Mucosa of rectum (tissue), 2 donors: ENCODE measurements around the gene MZT2B.
"Not testable (repeated sequence)": the region's sequence is repeated elsewhere in the genome, so short reads cannot be mapped to it uniquely, and the experiment has no call there.

Experiments
- H3K27ac ChIP-seq, 2 donors: one replicate each; pipeline ENCODE4 v1.7.0; 2013; ENCODE audit warnings: inconsistent platforms in 2 of 2, low read depth in 2 of 2, low read length in 2 of 2
- H3K27me3 ChIP-seq, 2 donors: one replicate each; pipeline ENCODE4 v1.7.0; 2013; ENCODE audit warnings: low read length in 2 of 2; ENCODE audit not compliant: control insufficient read depth in 2 of 2, insufficient read depth in 2 of 2
- H3K36me3 ChIP-seq, 2 donors: one replicate each; pipeline ENCODE4 v1.7.0; 2013; ENCODE audit warnings: low read length in 2 of 2; ENCODE audit not compliant: control insufficient read depth in 2 of 2, insufficient read depth in 2 of 2
- H3K4me1 ChIP-seq, 2 donors: one replicate each; pipeline ENCODE4 v1.7.0; 2013; ENCODE audit warnings: low read length in 2 of 2, mild to moderate bottlenecking in 1 of 2; ENCODE audit not compliant: control insufficient read depth in 2 of 2, insufficient read depth in 2 of 2
- H3K4me3 ChIP-seq, 2 donors: one replicate each; pipeline ENCODE4 v1.7.0; 2013; ENCODE audit warnings: low read length in 2 of 2
- H3K9ac ChIP-seq, 2 donors: one replicate each; pipeline ENCODE4 v1.7.0; 2013; ENCODE audit warnings: low read length in 2 of 2, low read depth in 1 of 2, mild to moderate bottlenecking in 1 of 2
- H3K9me3 ChIP-seq, 2 donors: one replicate each; pipeline ENCODE4 v1.7.0; 2013; ENCODE audit warnings: low read length in 2 of 2; ENCODE audit not compliant: control insufficient read depth in 2 of 2
- donor health status: healthy.
- donor health status: Normal muscosa, but diverticular disease.

The MZT2B gene

DNA sequence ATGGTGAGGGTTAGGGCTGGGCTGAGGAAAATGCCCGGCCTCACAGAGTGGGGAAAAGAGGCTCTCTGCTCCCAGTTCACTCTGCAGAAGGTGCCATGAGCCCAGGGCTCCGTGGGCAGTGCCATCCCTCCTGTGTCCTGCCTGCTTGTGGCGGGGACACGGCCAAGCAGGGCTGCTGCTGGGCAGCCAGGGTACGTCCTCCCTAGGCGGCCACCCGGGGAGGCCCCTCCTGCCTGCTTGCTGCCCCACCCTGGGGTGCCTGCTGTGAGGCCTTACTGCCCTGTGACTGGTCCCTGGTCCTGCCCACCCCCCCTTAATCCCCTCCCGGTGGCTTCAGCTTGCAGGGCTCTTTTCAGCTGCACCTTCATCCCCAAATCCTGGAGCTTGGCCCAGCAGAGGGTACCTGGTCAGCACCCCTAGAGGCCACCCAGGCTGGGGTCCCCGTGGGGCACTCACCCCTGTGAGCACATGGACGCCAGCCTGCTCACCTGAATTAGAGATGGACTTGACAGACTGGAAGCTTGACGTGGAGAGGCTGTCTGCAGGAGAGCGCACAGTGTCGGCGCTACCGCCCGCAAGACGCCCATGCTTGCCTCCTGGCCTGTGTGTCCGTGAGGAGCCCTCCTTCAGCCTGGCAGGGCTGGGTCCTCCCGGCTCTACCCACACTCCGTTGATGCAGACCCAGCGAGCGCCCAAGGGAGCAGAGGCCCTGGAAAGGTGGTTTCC lies 40.3 kb upstream of the MZT2B start:
- H3K4me3 ChIP-seq, H3K9ac ChIP-seq, H3K4me1 ChIP-seq, H3K36me3 ChIP-seq, H3K27me3 ChIP-seq, H3K27ac ChIP-seq, H3K9me3 ChIP-seq: not testable (repeated sequence)

DNA sequence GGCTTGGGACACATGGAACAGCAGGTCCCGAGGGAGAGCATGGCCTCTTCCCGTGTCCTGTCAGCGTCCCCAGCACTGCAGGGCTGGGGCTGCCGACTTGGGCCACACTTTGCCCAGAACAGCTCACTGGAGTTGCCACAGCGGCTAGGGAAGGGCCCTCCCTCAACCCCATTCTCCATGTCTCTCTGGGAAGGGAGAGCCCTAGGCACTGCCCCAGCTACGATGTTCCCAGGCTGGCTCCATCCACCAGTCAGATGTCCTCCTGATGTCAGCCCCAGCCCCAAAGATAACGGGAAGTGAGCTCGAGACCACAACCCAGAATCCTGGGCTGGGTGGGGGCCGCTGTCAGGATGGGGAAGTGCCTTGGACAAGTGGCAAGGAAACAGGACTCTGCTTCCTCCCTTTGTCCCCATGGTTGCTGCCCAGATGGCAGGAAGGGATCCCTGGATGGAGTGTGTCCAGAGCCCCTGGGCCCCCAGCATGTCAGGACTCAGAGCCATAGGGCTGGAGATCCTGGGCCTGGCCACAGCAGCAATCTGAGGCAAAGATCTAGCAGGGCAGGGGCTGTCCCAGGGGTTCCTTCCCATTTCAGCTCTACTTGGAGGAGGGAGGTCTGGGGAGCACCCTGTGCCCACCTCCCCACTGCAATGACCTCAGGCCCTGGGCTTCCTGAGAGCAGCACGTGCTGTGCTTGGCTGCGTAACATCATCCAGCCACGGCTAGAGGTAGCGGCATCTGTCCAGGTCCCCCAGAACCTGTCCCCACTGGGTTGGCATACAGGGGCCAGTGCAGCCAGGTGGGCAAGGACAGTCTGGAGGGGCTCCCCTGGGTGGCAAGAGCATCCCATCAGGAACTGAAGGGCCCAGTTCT lies 39.4 kb upstream of the MZT2B start:
- not testable (repeated sequence) for H3K36me3 ChIP-seq, H3K27me3 ChIP-seq, H3K4me1 ChIP-seq, H3K9ac ChIP-seq, H3K27ac ChIP-seq, H3K9me3 ChIP-seq, H3K4me3 ChIP-seq

DNA sequence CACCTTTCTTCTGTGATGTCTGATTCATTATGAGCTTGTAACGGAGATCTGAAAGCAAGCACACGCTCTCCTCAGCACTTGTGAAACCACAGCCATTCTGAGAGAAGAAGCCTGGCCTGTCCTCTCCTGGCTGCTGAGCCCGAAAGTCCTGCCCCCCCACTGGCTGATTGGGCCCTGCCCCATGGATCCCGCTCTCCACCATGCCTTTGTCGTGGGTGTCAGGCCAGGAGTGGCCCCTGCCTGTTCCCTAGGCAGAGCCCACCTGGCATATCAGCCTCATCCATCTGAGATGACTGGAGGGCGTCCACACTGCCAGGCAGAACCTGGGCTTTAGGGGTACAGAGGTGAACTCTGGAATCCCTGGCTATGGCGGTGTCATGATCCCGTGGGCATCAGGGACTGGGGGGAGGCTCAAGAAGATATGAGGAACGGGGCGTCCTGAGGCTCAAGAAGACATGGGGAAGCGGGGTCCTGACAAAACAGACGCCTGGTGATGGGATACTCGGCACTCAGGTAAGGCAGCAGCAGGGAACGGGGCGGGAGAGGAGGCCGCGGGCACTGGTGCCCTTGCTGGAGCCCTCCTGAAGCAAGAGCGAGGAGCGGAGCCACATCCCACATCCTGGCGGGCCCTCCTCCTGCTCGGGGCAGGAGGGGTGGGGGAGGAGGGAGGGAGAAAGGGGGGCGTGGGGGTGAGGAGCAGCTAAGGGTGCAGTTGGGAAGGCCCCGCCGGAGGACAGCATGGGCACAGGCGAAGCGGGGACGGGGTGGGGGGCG lies 38.6 kb upstream of the MZT2B start:
- not testable (repeated sequence) for H3K27ac ChIP-seq, H3K4me3 ChIP-seq, H3K27me3 ChIP-seq, H3K9me3 ChIP-seq, H3K36me3 ChIP-seq, H3K9ac ChIP-seq, H3K4me1 ChIP-seq

DNA sequence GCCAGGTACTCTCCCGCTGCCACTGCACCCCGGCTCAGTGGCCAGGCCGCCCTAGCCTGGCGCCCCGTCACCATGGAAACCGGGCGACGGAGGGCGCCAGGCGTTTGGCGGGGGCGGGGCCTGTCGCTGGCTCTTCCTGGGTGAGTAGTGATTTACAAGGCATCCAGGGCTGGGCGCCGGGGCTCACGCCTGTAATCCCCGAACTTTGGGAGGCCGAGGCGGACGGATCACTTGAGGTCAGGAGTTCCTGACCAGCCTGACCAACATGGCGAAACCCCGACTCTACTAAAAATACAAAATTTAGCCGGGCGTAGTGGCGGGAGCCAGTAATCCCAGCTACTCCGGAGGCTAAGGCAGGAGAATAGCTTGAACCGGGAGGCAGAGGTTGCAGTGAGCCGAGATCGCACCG lies 37.1 kb upstream of the MZT2B start, which contains the start of gene CCDC74B:
CCDC74B (minus strand) TSS at position 107 of the 409 bp plus-strand sequence. CDS start 116 bp downstream, outside the sequence.
- H3K4me3 ChIP-seq = peak within 1 kb of the TSS in 1 of 2 donors; percentile 20
- H3K27me3 ChIP-seq, H3K36me3 ChIP-seq, H3K27ac ChIP-seq, H3K9me3 ChIP-seq, H3K4me1 ChIP-seq, H3K9ac ChIP-seq: not testable (repeated sequence)

DNA sequence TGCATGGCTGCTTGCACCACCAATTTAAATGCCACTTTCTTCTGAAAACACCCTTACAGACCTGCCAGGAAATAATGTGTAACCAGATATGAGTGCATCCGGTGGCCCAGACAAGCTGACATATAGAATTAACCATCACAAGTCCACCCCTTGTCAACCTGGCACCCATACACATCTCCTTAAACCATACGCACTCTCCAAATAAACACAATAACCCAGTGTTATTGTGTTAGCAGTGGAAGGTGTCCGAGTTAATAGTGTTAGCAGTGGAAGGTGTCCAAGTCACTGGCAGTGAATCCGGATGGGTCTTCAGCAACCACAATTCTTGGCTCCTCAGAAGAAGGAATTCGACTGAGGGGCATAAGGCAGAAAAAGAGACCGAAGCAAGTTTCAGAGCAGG lies 33.5 kb upstream of the MZT2B start:
- not testable (repeated sequence) for H3K9me3 ChIP-seq, H3K36me3 ChIP-seq, H3K27me3 ChIP-seq, H3K27ac ChIP-seq, H3K9ac ChIP-seq, H3K4me3 ChIP-seq, H3K4me1 ChIP-seq

DNA sequence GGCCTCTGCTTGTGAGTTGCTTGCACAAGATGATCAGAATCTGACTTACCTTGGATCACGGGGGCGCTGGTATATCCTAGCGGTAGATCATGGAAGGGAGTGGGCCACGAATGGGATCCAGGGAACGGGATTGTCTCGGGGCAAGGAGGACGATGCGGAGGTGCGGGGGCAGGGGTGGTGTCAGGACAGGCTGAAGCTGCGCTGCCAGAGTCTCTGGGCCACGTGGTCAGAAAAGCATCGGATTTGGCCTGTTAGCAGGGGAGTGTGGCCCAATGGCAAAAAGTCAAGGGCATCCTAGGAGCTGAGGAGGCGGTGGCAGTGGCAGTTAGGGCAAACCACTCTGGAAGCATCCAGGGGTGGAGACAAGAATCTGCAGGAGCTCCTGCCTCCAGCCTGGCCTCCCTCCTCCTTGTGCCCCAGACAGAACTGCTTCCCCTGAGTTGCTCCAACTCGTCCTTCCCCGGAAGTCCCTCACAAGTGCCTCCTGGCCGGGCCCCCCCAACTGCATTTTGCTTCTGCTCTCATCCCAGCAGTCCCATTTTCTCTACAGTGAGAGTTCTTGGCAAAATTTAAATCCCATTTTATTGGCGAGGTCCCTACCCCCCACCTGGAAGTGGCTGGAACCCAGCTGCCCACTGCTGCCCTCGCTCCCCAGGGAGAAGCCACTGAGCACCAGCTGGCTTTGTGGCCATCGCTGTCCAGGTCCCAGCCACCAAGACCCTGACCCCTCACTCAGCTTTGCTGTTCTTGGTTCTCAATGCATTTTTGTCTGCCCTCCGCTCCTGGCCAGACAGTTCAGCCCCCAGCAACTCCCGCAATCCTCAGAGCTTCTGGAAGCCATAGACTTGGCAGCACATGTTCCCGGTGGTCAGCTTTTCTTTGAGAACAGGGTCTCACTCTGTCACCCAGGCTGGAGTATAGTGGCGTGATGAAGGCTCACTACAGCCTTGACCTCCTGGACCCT lies 31.6 kb upstream of the MZT2B start:
- Histone ChIP-seq H3K27me3 (no peaks in the 10 kb centered on the region), H3K9ac (no peak overlapping the region)

DNA sequence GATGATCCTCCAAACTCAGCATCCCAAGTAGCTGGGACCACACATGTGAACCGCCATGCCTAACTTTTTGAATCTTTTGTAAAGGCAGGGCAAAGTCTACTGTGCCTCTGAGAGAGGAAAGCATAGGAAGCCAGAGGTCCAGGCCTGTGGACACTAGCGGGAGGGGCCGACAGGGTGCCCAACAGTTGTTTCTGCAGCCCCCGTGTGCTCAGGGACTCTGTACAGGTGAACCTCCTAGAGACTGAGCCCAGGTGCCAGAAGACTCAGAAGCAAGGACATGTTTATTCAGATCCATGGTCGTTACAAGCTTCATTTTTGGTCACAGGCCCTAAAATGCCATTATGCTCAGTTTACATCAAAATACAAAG lies 30.9 kb upstream of the MZT2B start:
- H3K27me3 ChIP-seq, H3K9me3 ChIP-seq, H3K9ac ChIP-seq, H3K4me3 ChIP-seq, H3K27ac ChIP-seq, H3K4me1 ChIP-seq: not testable (repeated sequence)
- peaks cover 0 to 14% of the 10 kb centered on the region in 2 donors for H3K36me3 ChIP-seq

More for the DNA sequence above, 31.6 kb upstream of the MZT2B start:
- Histone ChIP-seq H3K4me1 (no peaks in the 10 kb centered on the region), H3K4me3 (no peak overlapping the region), H3K36me3 (peaks cover 0 to 14% of the 10 kb centered on the region in 2 donors), H3K27ac (no peak overlapping the region), H3K9me3 (no peaks in the 10 kb centered on the region)

DNA sequence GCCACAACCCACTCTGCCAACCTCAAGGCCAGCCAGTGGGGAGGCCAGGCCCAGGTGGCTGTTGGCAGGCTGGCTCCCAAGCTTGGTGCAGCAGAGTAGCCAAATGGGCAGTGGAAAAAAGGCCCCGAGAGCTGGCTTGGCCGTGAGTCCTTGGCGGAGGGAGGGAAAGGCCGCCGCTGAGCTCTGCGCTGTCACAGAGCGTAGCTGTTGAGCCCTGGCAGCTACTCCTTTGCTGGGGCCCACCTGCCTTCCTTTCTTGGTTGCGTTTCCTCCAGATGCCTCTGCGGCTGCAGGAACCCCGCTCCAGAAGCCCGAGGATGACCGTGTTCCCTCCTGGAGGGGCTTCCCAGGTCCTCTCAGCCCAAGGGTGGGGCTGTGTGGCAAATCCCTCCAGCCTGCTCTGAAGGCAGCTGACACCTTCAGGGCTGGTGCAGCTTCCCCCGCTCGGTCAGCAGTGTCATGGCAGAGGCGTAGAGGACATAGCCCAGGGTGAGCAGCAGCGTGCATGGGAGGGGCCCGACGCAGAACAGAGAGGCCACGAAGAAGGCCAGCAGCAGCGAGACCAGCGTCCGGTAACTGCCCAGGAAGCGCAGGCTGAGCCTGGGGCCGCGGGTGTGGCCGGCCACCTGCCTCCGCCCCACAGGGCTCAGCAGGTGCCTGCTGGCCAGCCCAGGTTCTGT lies 29.8 kb upstream of the MZT2B start:
- H3K27me3 ChIP-seq, H3K27ac ChIP-seq: not testable (repeated sequence)

More for the DNA sequence above, 29.8 kb upstream of the MZT2B start:
- H3K9me3 ChIP-seq, H3K4me1 ChIP-seq, H3K9ac ChIP-seq, H3K4me3 ChIP-seq: not testable (repeated sequence)
- peaks cover 1 to 14% of the 10 kb centered on the region in 2 donors for H3K36me3 ChIP-seq
